HG03103 (cell line): ENCODE results near the gene NFIA.

Source experiments
- ATAC-seq: cut with Tn5 transposase; IDR thresholded peaks from one replicate; pipeline ENCODE4 v1.9.1; 2021; ENCODE audit warnings: low read depth; ENCODE audit not compliant: unreplicated experiment

Gene NFIA

GRCh38 chr1:61403679-61404596 lies 321.6 kb downstream of the NFIA start:
- no peak for ATAC-seq

GRCh38 chr1:61404597-61405376 lies 322.4 kb downstream of the NFIA start:
- no peak for ATAC-seq

DNA sequence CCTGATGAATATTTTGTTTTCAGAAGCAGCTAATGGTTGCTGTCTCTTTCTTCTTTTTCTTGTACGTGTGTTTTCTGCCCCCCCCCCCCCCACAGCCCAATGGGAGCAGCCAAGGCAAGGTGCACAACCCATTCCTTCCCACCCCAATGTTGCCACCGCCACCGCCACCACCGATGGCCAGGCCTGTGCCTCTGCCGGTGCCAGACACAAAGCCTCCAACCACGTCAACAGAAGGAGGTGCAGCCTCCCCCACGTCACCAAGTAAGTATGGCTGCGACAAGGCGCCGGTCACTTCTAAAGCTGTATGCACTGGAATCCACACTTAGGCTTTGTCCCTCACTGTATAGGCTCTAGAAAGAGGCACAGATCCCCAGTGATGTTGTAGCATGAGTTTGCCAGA lies 324.1 kb downstream of the NFIA start:
- no peak for ATAC-seq

- ATAC-seq, result no peak
Observed at GRCh38 chr1:61412601-61413000, 330.2 kb downstream of the NFIA start.

GRCh38 chr1:61419196-61419595 lies 336.8 kb downstream of the NFIA start:
- ATAC-seq, result no peak

DNA sequence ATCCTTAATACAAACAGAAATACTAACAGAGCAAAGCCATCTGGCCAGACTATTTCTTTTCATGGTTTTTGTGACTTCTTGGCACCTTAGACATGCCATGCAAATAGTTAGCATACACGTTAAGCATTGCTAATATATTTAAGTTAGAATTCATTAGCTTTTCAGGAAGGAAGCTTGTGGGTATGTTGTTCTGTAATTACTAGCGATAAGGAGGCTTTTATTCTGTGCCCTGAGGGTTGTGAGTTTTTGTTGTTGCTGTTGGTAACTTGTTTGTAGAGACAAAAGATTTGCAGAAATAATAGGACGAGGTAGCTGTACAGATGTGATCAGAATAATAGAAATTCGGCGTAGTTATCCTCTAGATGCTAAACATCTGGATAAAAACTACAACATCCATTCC lies 337.3 kb downstream of the NFIA start:
- ATAC-seq, result no peak

DNA sequence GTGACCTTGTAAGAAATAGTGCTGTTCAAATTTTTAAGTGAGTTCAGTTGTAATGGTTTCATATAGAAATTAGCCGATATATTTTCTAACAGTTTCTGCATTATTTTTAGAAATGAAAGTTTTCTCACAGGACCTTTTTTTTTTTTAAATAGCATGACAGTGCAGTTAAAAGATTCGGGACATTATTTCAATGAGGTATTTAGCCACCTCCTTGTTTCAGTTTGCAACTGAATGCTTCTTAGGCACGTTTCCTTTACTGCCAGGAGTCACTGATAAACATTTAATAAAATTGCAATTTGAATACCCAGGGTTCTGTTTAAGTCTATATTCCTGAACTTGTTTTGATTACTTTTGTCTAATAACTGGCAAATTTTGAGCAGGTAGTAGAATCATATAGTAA lies 337.9 kb downstream of the NFIA start:
- ATAC-seq, result no peak

DNA sequence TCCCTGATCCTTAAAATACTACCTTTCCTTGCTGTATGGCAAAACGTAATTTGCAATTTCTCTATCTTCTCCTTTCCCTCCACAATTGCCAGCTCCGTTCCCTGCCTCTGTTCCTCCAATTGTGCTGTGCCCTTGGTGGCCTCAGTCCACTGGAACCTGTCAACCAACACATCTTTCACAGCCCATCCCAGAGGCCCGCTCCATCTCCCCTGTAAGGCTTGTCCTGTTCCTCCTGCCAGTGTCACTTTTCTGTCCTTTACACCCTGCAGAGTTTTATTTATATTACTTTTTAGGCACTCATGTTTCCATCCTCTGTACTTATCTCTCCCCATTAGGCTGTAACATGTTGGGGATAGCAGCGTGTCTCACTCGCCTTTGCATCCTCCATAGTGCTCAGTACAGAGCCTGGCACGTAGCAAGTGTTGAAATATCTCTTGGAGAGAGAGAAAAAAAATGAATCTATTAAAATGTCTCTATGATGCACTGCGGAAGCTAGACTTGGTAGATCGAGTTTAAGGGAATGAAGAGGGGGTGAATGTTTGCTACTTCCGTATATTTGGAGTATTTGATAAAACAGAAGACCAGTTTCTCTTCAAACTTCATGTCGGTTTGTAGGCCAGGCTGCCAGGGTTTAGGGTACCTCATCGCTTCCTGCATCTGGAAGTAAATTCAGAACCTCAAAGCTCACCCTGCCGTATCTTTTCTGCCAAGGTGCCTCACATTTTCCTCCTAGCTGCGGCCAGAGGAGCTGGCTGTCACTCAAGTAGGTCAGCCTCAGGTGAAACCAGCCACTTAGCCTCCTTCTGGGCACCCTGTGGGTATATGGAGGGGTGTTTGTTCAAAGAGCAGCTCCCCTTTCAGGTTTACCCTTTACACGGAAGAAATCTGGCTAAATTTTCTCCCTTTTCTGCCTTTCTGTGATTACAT lies 338.8 kb downstream of the NFIA start:
- no peak for ATAC-seq

DNA sequence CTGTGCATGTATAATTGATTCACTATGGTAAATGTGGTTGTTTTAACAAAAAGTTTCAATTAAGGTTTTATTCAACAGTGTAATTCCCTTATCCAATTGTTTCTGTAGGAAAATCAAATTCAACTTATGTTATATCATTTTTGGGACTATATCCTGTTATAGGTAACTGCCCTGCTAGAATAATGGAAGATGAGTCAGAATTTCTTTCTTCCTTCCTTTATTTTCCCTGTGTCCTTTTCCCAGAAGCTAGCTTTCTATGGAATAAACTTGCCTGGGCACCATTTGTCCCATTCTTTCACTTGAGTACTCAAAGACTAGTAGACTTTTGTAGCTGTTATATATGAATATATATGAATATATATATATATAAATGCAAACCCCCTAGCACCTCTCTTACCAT lies 341.3 kb downstream of the NFIA start:
- ATAC-seq, result no peak

- no peak for ATAC-seq
Observed at GRCh38 chr1:61424382-61424781, 342.0 kb downstream of the NFIA start.

DNA sequence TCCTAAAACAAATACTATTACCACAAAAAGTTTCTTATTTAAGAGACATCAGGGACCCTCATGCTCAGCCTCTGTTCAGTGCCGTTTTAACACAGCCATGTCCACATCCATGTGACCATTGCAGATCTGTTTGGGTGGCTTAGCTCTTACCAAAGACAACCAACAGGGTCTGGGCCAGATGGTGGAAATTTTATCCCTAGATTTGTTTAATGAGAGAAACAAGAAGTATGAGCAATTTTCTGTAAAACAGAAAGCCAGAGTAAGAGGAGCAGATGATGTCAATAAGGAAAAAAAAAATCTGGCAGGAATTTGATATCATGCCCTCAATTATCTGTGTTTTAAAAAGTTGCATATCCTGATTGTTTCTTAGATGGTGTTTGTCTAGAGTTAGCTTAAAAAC lies 342.7 kb downstream of the NFIA start:
- ATAC-seq, result no peak

DNA sequence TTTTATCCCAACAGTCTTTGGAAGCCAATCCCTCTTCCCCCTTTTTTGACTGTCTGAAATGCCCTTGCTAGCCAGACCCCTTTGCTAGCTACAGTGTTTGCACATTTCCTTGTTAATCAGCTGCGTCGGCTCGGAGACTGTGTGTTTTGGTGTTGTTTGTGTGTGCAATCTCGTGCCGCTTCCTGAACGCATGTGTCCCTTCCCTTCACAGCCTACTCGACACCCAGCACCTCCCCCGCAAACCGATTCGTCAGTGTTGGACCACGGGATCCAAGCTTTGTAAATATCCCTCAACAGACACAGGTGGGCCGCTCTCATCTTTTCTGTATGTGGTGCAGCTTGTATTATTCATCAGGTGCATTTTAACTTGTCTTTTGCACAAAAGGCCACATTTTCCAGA lies 343.9 kb downstream of the NFIA start:
- no peak for ATAC-seq

- ATAC-seq, result no peak
Observed at GRCh38 chr1:61426885-61427284, 344.5 kb downstream of the NFIA start.

DNA sequence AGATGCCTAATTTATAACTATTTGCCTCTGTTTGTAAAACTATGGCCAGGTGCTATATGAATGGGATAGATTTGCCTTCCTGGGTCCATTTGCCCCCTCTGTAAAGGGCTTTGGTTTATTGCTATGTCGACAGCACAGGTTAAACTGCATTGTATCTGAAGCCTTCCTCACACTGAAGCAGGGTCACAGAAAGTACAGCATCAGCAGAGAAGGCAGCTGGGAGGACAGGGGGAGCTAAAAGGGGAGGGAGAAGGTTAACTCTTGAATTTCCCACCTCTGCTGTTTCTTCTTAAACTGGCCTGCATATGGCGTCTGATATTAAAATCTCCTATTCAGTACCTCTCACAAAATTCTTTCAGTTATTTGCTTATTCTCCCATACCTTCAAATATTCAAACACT lies 345.1 kb downstream of the NFIA start:
- ATAC-seq, result no peak

GRCh38 chr1:61428146-61428545 lies 345.8 kb downstream of the NFIA start:
- ATAC-seq, result no peak

DNA sequence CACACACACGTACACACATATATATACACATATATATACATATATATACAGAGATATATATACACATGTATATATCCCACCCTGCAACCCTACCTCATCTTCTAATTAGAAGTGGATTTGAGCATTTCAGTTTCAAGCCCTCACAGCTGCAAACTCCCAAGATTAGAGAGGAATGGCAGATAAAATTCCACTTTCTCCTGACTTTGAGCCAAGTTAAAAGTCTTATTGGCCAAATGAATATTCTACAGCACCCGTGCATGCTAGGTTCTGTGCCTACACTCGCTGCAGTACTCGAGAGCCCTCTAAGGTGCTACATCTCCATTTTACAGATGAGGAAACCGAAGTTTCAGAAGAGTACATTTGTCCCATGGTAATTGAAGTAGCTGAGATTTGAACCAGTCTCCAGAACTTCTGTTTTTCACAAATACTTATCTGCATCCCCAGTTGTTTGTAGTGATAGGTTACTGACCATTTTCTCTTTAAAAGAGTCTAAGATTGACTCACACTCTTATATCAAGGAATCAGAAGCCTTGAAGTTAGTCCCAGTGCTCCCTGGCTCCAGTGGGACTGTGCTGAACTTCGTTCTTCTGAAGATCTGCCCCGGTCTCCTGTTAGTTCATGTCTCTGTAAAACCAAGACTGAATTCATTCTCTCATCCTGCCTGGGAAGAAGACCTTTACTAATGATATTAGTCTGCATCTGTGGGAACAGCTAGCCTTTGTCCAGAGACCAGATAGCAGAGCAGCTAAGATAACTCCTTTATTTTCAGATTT lies 350.4 kb downstream of the NFIA start:
- ATAC-seq, result no peak

DNA sequence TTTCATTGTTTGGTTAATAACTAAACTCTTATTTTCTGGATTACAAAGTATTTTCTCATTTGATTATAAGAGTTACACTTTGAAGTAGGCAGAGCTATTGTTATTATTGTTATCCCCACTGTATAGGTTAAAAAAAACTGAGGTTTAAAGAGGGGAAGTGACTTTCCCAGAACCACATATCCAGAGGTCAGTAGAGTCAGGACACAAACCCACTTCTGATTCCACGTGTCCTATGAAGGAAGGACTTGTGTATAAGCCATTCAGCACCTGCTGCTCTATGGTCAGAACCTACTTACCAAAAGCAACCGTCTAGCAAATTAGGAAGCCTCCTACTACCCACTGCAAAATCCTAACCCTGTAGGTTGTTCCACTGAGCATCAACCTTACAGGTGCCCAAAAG lies 351.3 kb downstream of the NFIA start:
- ATAC-seq, result no peak

DNA sequence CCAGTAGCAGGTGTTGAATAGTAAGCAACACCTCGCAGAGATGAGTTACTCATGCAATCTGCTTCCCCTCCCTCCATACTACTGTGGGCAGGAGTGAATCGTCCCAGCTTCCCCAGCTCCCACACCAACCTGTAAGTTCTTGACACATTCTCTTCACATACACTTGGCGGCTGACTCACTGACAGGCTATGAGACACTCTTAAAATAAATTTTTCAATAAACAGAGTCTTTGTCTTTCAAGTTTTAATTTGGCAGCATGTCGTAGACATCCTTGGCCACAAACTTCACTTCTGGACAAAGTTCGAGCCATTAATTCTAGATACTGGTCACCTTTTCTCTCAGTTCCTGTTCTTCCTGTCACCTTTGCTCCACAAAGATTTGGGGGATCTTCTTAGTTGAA lies 351.9 kb downstream of the NFIA start:
- ATAC-seq, result no peak

DNA sequence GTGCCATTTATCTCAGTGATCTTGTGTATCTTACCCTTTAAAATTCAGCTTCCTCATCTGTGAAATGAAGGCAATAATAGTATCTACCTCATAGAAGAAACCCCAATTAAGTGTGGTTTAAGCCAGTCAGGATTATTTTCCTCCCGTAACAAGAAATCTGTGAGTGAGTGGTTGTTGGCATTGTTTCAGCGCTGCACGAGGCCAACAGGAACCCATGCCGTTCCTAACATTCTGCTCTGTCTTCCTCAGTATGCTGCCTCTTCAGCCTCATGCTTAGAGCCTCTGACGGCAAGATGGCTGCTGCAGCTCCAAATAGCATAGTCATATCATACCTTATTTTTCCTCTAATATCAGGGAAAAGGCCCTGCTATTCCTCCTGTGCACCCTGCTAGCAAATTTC lies 352.9 kb downstream of the NFIA start:
- ATAC-seq, result no peak

DNA sequence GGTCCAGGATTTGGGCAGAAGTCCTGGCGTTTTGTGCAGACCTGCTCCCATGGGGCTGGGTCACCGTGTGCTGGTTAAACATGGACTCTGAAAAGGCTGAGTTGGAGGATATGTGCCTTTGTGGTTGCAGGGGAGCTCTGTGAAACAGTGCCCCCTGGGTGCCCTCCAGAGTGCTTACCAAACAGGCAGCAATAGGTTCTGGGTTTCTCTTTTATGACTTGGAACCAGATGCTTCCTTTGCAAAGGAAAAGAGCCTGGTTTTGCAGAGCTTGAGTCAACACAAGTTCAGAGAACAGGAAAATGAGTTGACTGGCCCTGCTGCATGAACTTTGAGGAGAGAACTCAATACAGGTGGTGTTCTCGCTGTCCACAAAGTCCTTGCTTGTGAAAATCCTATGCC lies 353.7 kb downstream of the NFIA start:
- no peak for ATAC-seq
